Stimulated activated CD4-positive, alpha-beta T cell treated with anti-CD3 and anti-CD28 coated beads, Interleukin-2, amount 100 ng/mL, for 4 hours (primary cell): Measurements from ENCODE around the gene PGA4.

Experiments
- DNase-seq: peaks from one replicate; pipeline ENCODE4 v3.0.0-alpha.2; 2020; ENCODE audit warnings: low read depth

PGA4 gene

DNA sequence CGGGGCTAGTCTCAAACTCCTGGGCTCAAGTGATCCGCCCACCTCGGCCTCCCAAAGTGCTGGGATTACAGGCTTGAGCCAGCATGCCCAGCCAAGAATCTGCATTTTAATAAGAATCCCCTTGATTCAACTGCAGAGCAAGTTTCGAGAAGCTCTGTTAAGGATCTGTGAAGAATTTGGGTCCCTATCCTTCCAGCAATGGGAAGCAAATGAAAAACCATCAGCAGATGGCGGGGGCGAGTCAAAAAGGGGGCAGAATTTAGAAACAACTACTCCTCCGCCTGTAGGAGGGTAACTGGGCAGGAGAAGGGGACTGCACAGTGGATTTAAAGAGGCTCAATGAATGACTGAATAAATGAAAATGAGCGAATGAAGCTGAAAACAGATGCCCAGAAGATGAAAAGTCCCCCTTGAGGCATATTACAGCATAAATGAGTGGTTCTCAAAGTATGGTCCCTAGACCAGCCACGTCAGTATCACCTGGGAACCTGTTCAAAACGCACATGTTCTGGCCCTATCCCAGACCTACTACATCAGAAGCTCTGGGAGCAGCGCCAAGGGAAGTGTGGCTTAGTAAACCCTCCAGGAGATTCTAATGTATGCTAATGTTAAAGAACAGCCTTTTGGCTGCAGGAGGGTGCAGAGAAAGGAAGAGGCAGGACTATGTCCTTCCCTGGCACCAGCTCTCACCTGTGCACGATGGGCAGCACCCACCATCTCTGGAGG lies 58.0 kb downstream of the PGA4 start:
- no peak for DNase-seq

DNA sequence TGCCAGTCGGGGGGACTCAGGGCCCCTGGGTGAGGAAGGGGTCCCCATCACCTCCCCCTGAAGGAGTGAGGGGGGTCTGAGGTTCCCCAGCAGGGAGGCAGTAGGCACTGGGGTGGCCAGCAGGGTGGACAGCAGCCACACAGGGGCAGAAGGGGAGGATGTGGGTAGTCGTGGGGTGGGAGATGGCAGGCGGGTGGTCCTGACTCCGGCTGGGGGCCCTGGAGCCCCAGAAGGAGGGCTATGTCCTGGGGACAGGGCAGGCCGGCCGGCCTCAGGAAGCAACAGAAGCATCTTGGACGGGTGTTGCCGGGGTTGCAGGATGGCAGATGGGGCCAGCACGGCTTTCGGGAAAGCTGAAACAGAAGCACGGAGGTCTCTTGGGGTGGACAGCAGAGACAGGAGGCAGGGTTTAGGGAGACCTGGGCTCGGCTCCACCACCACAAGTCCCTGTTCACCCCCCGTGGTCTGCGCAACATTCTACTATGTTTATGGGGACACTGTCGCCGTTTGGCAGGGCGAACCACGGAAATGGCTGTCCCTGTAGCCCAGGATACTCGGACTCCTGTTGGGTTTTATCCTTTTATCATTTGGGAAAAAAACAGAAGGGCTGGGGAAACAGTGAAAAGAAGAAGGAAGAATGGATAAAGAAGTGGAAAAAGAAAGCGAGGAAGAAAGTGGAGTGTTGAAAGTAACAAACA lies 58.9 kb downstream of the PGA4 start:
- no peak for DNase-seq
